K562 (cell line): Measurements from ENCODE around the gene IKZF3. TPM values are rescaled to one million over a fixed set of nuclear protein-coding genes. Genes with fewer than 3 reads are reported as not detected.
A peak's percentile ranks its signal among the peaks of the same experiment; 100 is the strongest.

Experiments used
- ARID2 ChIP-seq: fragments of 450-650 bp; IDR thresholded peaks from 2 replicates; pipeline ENCODE4 v1.6.1; 2017; ENCODE audit warnings: antibody characterized with exemption, mild to moderate bottlenecking
- BRD9 ChIP-seq: fragments of 450-650 bp; IDR thresholded peaks from 2 replicates; pipeline ENCODE4 v1.6.1; 2018; ENCODE audit warnings: low read depth; ENCODE audit not compliant: partially characterized antibody
- BRF1 ChIP-seq: IDR thresholded peaks from 3 replicates; pipeline ENCODE4 v1.6.1; 2011; ENCODE audit warnings: borderline replicate concordance, mild to moderate bottlenecking; ENCODE audit not compliant: insufficient read length; ENCODE audit errors: extremely low read depth
- CBFA2T2 ChIP-seq: fragments of 450-650 bp; conservative IDR thresholded peaks from 2 replicates; pipeline ENCODE4 v1.6.1; 2017; ENCODE audit warnings: mild to moderate bottlenecking
- FOXP1 ChIP-seq: sonication (generic); formaldehyde crosslinking; IDR thresholded peaks from 2 replicates; pipeline ENCODE4 v1.8.0; 2022; ENCODE audit warnings: mild to moderate bottlenecking, missing genetic modification reagents
- HCFC1 ChIP-seq: IDR thresholded peaks from 2 replicates; pipeline ENCODE4 v1.6.1; 2012; ENCODE audit warnings: low read depth, low read length, improper control_type of control experiment
- HNRNPL ChIP-seq: fragments of 200-400 bp; formaldehyde crosslinking; IDR thresholded peaks from 2 replicates; pipeline ENCODE4 v1.6.1; 2017; ENCODE audit warnings: low read depth, mild to moderate bottlenecking, low read length
- HOXB6 ChIP-seq: fragments of 250-450 bp; sonication (Bioruptor Pico); IDR thresholded peaks from 2 replicates; pipeline ENCODE4 v1.5.1; 2022; ENCODE audit warnings: mild to moderate bottlenecking, borderline replicate concordance
- MAZ ChIP-seq, 2 experiments: fragments of 450-650 bp in 1 of 2; sonication (generic) in 1 of 2; formaldehyde crosslinking; IDR thresholded peaks in 1 of 2; conservative IDR thresholded peaks in 1 of 2; 2 replicates each; pipeline versions ENCODE4 v1.4.0 to v1.5.0; 2020; ENCODE audit warnings: mild to moderate bottlenecking in 1 of 2, missing genetic modification reagents in 1 of 2
- MEF2D ChIP-seq: conservative IDR thresholded peaks from 2 replicates; pipeline ENCODE4 v1.6.1; 2016; ENCODE audit warnings: low read depth, missing genetic modification characterization, missing compliant biosample characterization
- NRF1 ChIP-seq, 2 experiments: fragments of 450-650 bp; IDR thresholded peaks in 1 of 2; conservative IDR thresholded peaks in 1 of 2; 2 replicates each; pipeline ENCODE4 v1.6.1; 2014; ENCODE audit warnings: mild to moderate bottlenecking in 2 of 2
- SIN3B ChIP-seq: fragments of 450-650 bp; IDR thresholded peaks from 2 replicates; pipeline ENCODE4 v1.6.1; 2017; ENCODE audit warnings: low read depth, mild to moderate bottlenecking, moderate library complexity
- SREBF1 ChIP-seq: fragments of 150-350 bp; IDR thresholded peaks from 2 replicates; pipeline ENCODE4 v1.6.1; 2014; ENCODE audit warnings: antibody characterized with exemption, low read depth, low read length, borderline replicate concordance
- SREBF2 ChIP-seq: sonication (generic); formaldehyde crosslinking; IDR thresholded peaks from 2 replicates; pipeline ENCODE4 v1.4.0; 2020; ENCODE audit warnings: mild to moderate bottlenecking, missing genetic modification reagents
- SUPT5H ChIP-seq: fragments of 450-650 bp; IDR thresholded peaks from 2 replicates; pipeline ENCODE4 v1.6.1; 2016
- TAL1 ChIP-seq: fragments of 450-650 bp; IDR thresholded peaks from 2 replicates; pipeline ENCODE4 v1.6.1; 2016; ENCODE audit warnings: mild to moderate bottlenecking
- XRCC5 ChIP-seq: fragments of 200-400 bp; formaldehyde crosslinking; IDR thresholded peaks from 2 replicates; pipeline ENCODE4 v1.6.1; 2017; ENCODE audit warnings: low read depth, mild to moderate bottlenecking, low read length
- ZNF277 ChIP-seq: fragments of 250-450 bp; sonication (Bioruptor Pico); IDR thresholded peaks from 2 replicates; pipeline ENCODE4 v1.8.0; 2022; ENCODE audit warnings: inconsistent platforms, mild to moderate bottlenecking, moderate library complexity, borderline replicate concordance
- ZNF449 ChIP-seq: fragments of 250-450 bp; sonication (Bioruptor Pico); IDR thresholded peaks from 2 replicates; pipeline ENCODE4 v1.8.0; 2022; ENCODE audit warnings: moderate library complexity, mild to moderate bottlenecking, inconsistent platforms
- ZNF551 ChIP-seq: fragments of 250-450 bp; sonication (Bioruptor Pico); IDR thresholded peaks from 2 replicates; pipeline ENCODE4 v1.5.0; 2021; ENCODE audit warnings: mild to moderate bottlenecking, moderate library complexity
- ZNF830 ChIP-seq: fragments of 250-450 bp; sonication (Bioruptor Pico); IDR thresholded peaks from 2 replicates; pipeline ENCODE4 v1.5.0; 2021; ENCODE audit warnings: mild to moderate bottlenecking
- polyA plus RNA-seq, 8 experiments: library from polyadenylated mRNA; depleted of rRNA in 4 of 8; stranded (reverse) in 5 of 8; unstranded in 3 of 8; fragments of >200 nt; fragmentation: Nextera tagmentation in 2 of 8; fragmentation: Illumina TruSeq in 1 of 8; extraction: Ambion mirVana in 2 of 8; extraction: Trizol in 1 of 8; gene quantifications; 2 replicates each; pipeline versions ENCODE4 v1.2.1 to v1.2.3, GENCODE V29; 2011 to 2014; ENCODE audit warnings: inconsistent platforms in 1 of 8, missing spikeins in 1 of 8
- total RNA-seq, 7 experiments: library from RNA; depleted of rRNA in 6 of 7; stranded (reverse); fragments of >200 nt in 6 of 7; fragmentation: Illumina TruSeq in 2 of 7; extraction: Trizol in 2 of 7; gene quantifications; 2 replicates each; pipeline versions ENCODE4 v1.2.1 to v1.2.3, GENCODE V29; 2011 to 2021; ENCODE audit warnings: low replicate concordance in 1 of 7
- TF ChIP-seq, protein P1 (sequence below), 2 experiments: IDR thresholded peaks in 1 of 2; conservative IDR thresholded peaks in 1 of 2; 2 replicates each; pipeline ENCODE4 v1.6.1; 2016; ENCODE audit warnings: low read depth in 2 of 2, mild to moderate bottlenecking in 1 of 2, missing compliant biosample characterization in 1 of 2, missing genetic modification characterization in 1 of 2, moderate library complexity in 1 of 2
- TF ChIP-seq, protein P2 (sequence below): IDR thresholded peaks from 2 replicates; pipeline ENCODE4 v1.6.1; 2012; ENCODE audit warnings: low read depth, low read length, improper control_type of control experiment, borderline replicate concordance

Gene IKZF3
- total and polyA plus RNA-seq, 9 of the 15 experiments (the other 6 are each of a cell fraction or from before 2014, with no cell fraction given): 0.06 to 1.6 (median 0.62) TPM

DNA sequence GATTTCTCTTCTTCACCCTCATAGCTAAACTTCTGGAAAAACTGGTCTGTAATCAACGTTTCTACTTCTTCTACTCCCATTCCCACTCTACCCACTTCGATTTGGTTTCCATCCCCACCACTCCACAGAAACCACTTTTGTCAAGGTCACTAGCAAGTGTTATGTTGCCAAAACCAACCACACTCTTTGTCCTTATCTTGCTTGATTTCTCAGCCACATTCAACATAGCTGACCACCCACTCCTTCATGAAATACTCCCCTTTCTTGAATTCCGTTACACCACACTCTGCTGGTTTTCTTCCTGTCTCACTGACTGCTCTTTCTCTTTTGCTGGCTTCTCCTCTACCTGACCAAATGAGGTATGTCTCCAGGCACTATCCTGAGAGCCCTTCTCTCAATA lies 11.9 kb downstream of the IKZF3 start (continued):
- TF ChIP-seq ARID2 (no peak), SUPT5H (no peak), SREBF1 (no peak), SREBF2 (CRISPR knock-in tag) (no peak), HCFC1 (no peak), MEF2D (tag) (no peak), HNRNPL (no peak), ZNF449 (CRISPR knock-in tag) (no peak), SIN3B (no peak), ZNF551 (CRISPR knock-in tag) (no peak), HOXB6 (no peak), CBFA2T2 (peak; percentile 33), XRCC5 (no peak), ZNF277 (CRISPR knock-in tag) (no peak), NRF1 (conservative IDR thresholded peaks at IDR 0.05 in 1 of 2, IDR thresholded peaks at IDR 0.05 in 1 of 2) (no peak), ZNF830 (no peak), BRD9 (no peak), TAL1 (no peak), MAZ (CRISPR knock-in tag; conservative IDR thresholded peaks at IDR 0.05 in 1 of 2, IDR thresholded peaks at IDR 0.05 in 1 of 2) (no peak), FOXP1 (CRISPR knock-in tag) (no peak), BRF1 (no peak)
- TF ChIP-seq, protein P1, sequence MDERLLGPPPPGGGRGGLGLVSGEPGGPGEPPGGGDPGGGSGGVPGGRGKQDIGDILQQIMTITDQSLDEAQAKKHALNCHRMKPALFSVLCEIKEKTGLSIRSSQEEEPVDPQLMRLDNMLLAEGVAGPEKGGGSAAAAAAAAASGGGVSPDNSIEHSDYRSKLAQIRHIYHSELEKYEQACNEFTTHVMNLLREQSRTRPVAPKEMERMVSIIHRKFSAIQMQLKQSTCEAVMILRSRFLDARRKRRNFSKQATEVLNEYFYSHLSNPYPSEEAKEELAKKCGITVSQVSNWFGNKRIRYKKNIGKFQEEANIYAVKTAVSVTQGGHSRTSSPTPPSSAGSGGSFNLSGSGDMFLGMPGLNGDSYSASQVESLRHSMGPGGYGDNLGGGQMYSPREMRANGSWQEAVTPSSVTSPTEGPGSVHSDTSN (CRISPR knock-in tag; IDR thresholded peaks at IDR 0.05; ENCODE audit: low read depth): no peak
- TF ChIP-seq, protein P1 (tag; conservative IDR thresholded peaks at IDR 0.05; ENCODE audit: low read depth): no peak
- TF ChIP-seq, protein P2, sequence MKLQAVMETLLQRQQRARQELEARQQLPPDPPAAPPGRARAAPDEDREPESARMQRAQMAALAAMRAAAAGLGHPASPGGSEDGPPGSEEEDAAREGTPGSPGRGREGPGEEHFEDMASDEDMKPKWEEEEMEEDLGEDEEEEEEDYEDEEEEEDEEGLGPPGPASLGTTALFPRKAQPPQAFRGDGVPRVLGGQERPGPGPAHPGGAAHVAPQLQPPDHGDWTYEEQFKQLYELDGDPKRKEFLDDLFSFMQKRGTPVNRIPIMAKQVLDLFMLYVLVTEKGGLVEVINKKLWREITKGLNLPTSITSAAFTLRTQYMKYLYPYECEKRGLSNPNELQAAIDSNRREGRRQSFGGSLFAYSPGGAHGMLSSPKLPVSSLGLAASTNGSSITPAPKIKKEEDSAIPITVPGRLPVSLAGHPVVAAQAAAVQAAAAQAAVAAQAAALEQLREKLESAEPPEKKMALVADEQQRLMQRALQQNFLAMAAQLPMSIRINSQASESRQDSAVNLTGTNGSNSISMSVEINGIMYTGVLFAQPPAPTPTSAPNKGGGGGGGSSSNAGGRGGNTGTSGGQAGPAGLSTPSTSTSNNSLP: no peak
